ENCODE data around the gene JSRP1.

DNA sequence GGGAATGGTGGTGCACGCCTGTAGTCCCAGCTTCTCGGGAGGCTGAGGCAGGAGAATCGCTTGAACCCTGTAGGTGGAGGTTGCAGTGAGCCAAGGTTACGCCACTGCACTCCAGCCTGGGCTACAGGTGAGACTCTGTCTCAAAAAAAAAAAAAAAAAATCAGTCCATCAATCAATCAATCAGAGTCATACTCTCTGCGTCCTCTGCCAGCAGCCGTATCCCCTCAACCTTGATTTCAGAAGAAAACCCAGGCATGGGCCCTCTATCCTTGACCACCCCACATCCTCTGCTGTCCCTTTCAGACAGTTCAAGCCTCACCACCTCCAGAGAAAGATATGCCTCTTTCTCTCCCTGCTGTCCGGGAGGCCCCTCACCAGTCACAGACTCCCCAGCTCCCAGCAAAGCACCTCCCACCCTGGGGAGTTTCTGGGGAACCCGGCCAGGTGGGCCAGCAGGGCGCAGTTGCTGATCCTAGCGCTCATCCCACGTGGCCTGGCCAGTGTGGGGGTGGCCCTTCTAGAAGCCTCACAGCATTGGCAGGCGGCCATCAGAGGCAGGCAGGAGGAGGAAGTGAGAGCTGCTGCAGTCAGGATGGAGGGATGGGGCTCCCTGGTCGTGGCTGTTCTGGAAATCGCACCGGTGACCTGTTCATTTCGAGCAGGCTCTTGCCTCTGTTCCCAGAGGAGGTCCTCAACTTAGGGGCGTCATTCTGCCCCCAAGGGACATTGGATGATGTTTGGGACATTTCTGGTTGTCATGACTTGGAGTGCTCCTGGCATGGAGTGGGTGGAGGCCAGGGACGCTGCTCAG is 10.2 kb upstream of the JSRP1 start:
- TF ChIP-seq, protein P1, sequence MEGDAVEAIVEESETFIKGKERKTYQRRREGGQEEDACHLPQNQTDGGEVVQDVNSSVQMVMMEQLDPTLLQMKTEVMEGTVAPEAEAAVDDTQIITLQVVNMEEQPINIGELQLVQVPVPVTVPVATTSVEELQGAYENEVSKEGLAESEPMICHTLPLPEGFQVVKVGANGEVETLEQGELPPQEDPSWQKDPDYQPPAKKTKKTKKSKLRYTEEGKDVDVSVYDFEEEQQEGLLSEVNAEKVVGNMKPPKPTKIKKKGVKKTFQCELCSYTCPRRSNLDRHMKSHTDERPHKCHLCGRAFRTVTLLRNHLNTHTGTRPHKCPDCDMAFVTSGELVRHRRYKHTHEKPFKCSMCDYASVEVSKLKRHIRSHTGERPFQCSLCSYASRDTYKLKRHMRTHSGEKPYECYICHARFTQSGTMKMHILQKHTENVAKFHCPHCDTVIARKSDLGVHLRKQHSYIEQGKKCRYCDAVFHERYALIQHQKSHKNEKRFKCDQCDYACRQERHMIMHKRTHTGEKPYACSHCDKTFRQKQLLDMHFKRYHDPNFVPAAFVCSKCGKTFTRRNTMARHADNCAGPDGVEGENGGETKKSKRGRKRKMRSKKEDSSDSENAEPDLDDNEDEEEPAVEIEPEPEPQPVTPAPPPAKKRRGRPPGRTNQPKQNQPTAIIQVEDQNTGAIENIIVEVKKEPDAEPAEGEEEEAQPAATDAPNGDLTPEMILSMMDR (IDR thresholded peaks at IDR 0.05), result no peak
- TF ChIP-seq POLR2A (IDR thresholded peaks at IDR 0.05; ENCODE audit: low read length) (no peak), CBX2 (IDR thresholded peaks at IDR 0.05; ENCODE audit: borderline replicate concordance, low read depth) (no peak), ZFP36 (IDR thresholded peaks at IDR 0.05; ENCODE audit: borderline replicate concordance, partially characterized antibody) (no peak), RCOR1 (IDR thresholded peaks at IDR 0.05; ENCODE audit: low read depth, low read length) (no peak), ZNF302 (CRISPR knock-in tag; IDR thresholded peaks at IDR 0.05) (no peak), EP300 (IDR thresholded peaks at IDR 0.05) (no peak), NR3C1 (IDR thresholded peaks at IDR 0.05) (no peak), CEBPB (IDR thresholded peaks at IDR 0.05) (no peak), CHD2 (IDR thresholded peaks at IDR 0.05; ENCODE audit: low read length, partially characterized antibody) (no peak)
- TF ChIP-seq, protein P2, sequence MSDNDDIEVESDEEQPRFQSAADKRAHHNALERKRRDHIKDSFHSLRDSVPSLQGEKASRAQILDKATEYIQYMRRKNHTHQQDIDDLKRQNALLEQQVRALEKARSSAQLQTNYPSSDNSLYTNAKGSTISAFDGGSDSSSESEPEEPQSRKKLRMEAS (IDR thresholded peaks at IDR 0.05), result peak; percentile 43; the same call in 1 of the 2 replicates

All from A549 (cell line).